ENCODE data around the gene FOXL2.

Gene FOXL2

DNA sequence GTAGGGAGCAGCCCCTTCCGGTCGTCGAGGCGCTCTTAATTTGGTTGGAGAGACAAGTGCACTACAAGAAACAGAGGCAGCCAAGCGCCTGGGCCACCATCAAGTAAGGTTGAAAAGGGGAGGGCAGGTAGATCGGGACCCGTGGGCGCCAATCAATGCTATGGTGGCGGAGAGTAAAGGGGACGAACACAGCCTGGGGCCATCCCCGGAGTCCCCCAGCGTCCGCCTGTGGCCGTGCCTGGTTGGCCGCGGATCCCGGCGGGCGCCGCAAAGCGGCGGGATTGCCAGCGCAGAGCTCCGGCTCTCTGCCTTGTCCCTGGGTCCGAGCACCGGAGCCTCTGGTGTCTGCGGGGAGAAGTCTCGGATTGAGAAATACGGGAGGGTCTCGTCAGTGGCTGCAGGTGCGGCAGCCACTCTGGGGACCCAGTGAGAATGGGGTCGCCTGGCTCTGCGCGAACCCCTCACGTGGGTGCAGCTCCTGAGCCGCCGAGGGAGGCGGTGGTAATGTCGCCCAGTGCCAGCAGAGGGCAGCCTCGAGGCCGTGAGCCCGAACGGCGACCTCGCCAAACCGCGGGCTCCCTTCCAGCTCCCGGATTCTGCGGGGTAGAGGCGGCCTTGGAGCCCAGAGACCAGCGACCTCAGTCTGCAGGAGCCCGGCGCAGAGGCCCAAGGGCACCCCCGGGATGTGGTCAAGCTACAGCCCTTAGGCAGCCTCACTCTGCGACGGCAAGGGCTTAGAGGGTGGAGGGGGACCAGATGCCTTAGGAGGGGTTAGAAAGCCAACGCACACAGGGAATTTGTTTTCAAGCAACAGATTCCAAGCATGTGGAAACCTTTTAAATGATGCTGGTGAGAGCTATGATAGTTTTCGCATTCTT is 10.8 kb downstream of the FOXL2 start:
- Histone ChIP-seq H3K27me3 (ENCODE audit: insufficient read depth, low read length) (no peaks in the 10 kb centered on the region), H3K79me2 (ENCODE audit: insufficient read depth, low read length) (no peaks in the 10 kb centered on the region), H3K9ac (ENCODE audit: low read length) (peak overlapping the region; percentile 53; the same call in 1 of the 2 replicates), H3K4me1 (ENCODE audit: insufficient read depth, low read length, severe bottlenecking) (peaks cover 8% of the 10 kb centered on the region), H4K20me1 (ENCODE audit: insufficient read depth, low read length) (no peaks in the 10 kb centered on the region), H3K27ac (ENCODE audit: low read depth, low read length, poor library complexity, severe bottlenecking) (no peak overlapping the region), H3K4me2 (ENCODE audit: low read length) (peak overlapping the region; percentile 90), H3K9me3 (ENCODE audit: low read length) (no peaks in the 10 kb centered on the region), H3K36me3 (ENCODE audit: insufficient read depth, low read length) (no peaks in the 10 kb centered on the region), H3K9me2 (ENCODE audit: low read depth, low read length) (no peaks in the 10 kb centered on the region), H3F3A (ENCODE audit: insufficient read depth, low read length) (no peaks in the 10 kb centered on the region), H2AFZ (ENCODE audit: low read length) (peak overlapping the region; percentile 87), H3K4me3 (ENCODE audit: low read depth, low read length, poor library complexity, severe bottlenecking) (peak overlapping the region; percentile 66)
- TF ChIP-seq EZH2 (IDR thresholded peaks at IDR 0.05; ENCODE audit: borderline replicate concordance, low read length) (no peak), CTCF (IDR thresholded peaks at IDR 0.05; ENCODE audit: low read length) (peak; percentile 92)

- Histone ChIP-seq H3K36me3 (ENCODE audit: insufficient read depth, low read length) (no peaks in the 10 kb centered on the region), H3K9ac (ENCODE audit: low read length) (peak overlapping the region; percentile 53; the same call in 1 of the 2 replicates), H3K4me1 (ENCODE audit: insufficient read depth, low read length, severe bottlenecking) (peaks cover 8% of the 10 kb centered on the region), H3K27ac (ENCODE audit: low read depth, low read length, poor library complexity, severe bottlenecking) (no peak overlapping the region), H2AFZ (ENCODE audit: low read length) (peak overlapping the region; percentile 87), H3K9me2 (ENCODE audit: low read depth, low read length) (no peaks in the 10 kb centered on the region), H4K20me1 (ENCODE audit: insufficient read depth, low read length) (no peaks in the 10 kb centered on the region), H3K4me3 (ENCODE audit: low read depth, low read length, poor library complexity, severe bottlenecking) (peak overlapping the region; percentile 66), H3K79me2 (ENCODE audit: insufficient read depth, low read length) (no peaks in the 10 kb centered on the region), H3K9me3 (ENCODE audit: low read length) (no peaks in the 10 kb centered on the region), H3F3A (ENCODE audit: insufficient read depth, low read length) (no peaks in the 10 kb centered on the region), H3K27me3 (ENCODE audit: insufficient read depth, low read length) (no peaks in the 10 kb centered on the region), H3K4me2 (ENCODE audit: low read length) (peak overlapping the region; percentile 90)
- TF ChIP-seq CTCF (IDR thresholded peaks at IDR 0.05; ENCODE audit: low read length), result no peak
- no peak for TF ChIP-seq EZH2 (IDR thresholded peaks at IDR 0.05; ENCODE audit: borderline replicate concordance, low read length)
Observed at GRCh38 chr3:138935505-138935862, 11.5 kb downstream of the FOXL2 start.

DNA sequence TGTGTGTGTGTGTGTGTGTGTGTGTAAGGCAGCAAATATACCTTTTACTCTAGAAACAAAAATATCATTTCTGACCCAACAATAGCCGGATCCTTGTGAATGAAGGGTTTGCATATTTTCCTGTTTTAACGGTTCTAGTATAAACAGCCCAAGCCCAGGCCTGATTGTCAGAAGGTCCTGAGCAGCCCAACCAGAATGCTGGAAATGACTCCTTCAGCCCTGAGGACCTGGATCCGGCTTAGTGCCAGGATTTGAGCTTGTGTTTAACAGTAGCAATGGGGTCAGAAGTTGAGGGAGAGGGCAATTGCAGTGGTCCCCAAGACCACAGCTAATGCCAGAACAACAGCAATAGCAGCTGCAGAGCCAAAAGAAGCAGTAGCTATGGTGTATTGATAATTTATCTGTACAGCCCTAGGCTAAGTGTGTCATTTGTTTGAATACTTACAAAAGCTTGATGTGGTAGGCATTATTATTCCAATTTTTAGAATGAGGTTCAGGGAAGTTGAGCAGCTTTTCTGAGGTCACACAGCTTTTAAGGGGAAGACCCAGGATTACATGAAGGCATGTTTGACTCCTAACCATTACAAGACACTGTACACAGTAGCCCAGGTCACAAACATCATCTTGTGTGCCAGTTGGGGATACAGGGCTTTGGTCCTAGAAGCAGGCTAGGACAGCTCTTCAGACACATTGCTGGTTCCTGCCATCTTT is 12.8 kb downstream of the FOXL2 start:
- Histone ChIP-seq H3K4me1 (ENCODE audit: insufficient read depth, low read length, severe bottlenecking) (peaks cover 8% of the 10 kb centered on the region), H3K79me2 (ENCODE audit: insufficient read depth, low read length) (no peaks in the 10 kb centered on the region), H3K4me3 (ENCODE audit: low read depth, low read length, poor library complexity, severe bottlenecking) (no peak overlapping the region), H3K4me2 (ENCODE audit: low read length) (no peak overlapping the region), H3K36me3 (ENCODE audit: insufficient read depth, low read length) (no peaks in the 10 kb centered on the region), H3K9ac (ENCODE audit: low read length) (no peak overlapping the region), H4K20me1 (ENCODE audit: insufficient read depth, low read length) (no peaks in the 10 kb centered on the region), H3F3A (ENCODE audit: insufficient read depth, low read length) (no peaks in the 10 kb centered on the region), H3K9me3 (ENCODE audit: low read length) (no peaks in the 10 kb centered on the region), H2AFZ (ENCODE audit: low read length) (no peak overlapping the region), H3K9me2 (ENCODE audit: low read depth, low read length) (no peaks in the 10 kb centered on the region), H3K27me3 (ENCODE audit: insufficient read depth, low read length) (no peaks in the 10 kb centered on the region), H3K27ac (ENCODE audit: low read depth, low read length, poor library complexity, severe bottlenecking) (no peak overlapping the region)
- TF ChIP-seq EZH2 (IDR thresholded peaks at IDR 0.05; ENCODE audit: borderline replicate concordance, low read length), result no peak
- TF ChIP-seq CTCF (IDR thresholded peaks at IDR 0.05; ENCODE audit: low read length), result no peak
